Measurements from ENCODE around the gene LZTR1. TPM values are rescaled to one million over a fixed set of nuclear protein-coding genes. Genes with fewer than 3 reads are reported as not detected.

The LZTR1 gene
- total and polyA plus RNA-seq, 2 of the 4 experiments (the other 2 are of a cell fraction), result 22.8 to 41.3 TPM

DNA sequence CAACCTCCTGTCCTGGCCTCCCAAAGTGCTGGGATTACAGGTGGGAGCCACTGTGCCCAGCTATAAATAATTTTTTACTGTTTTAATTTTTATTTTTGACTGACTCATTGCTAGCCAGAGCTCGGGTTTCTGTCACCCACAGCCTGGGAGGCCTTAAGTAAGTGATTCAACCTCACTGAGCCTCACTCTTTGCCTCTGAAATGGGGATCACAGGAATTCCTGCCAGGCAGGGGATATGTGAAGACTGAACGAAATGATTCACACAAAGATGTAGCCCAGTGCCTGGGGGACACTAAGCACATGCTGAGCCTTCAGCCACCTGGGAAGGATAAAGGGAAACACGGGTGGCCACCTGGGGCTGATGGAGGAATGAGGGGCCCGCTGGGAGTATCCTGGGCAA is 59.8 kb downstream of the LZTR1 start:
- no peak overlapping the region for H3K23ac ChIP-seq (ENCODE audit: low read depth, low read length)
- no peak overlapping the region for H2BK120ac ChIP-seq (ENCODE audit: low read depth, low read length)
- no peak overlapping the region for H2BK20ac ChIP-seq (ENCODE audit: low read depth, low read length)
- peaks cover 6% of the 10 kb centered on the region; the same call in 1 of the 2 replicates for H3K9me1 ChIP-seq (ENCODE audit: insufficient read depth, low read length)
- no peak overlapping the region for H4K91ac ChIP-seq (ENCODE audit: insufficient read depth, low read depth, low read length)
- no peak overlapping the region for H2AFZ ChIP-seq (replicated peaks; ENCODE audit: low read length, poor library complexity)
- no peak overlapping the region for H3K56ac ChIP-seq (ENCODE audit: extremely low read depth, insufficient read depth, low read length)
- WGBS, 2 experiments (ENCODE audit: extremely low coverage in 2 of 2, insufficient read length in 1 of 2), result 62% methylated on average over 3 of the region's 4 CpGs; no CpG with 5 or more reads in 1 of the 2 experiments
- H3K4me2 ChIP-seq (ENCODE audit: low read depth, low read length), result no peak overlapping the region
- H3K18ac ChIP-seq (ENCODE audit: low read depth, low read length), result no peak overlapping the region
- no peak for ATAC-seq (ENCODE audit: low read depth)
- ChIA-PET POLR2A (ENCODE audit: unreplicated experiment) (no interaction called here), CTCF (no interaction called here)
- H4K8ac ChIP-seq (ENCODE audit: low read depth in 2 of 2, low read length in 2 of 2), result no peak overlapping the region
- no peaks in the 10 kb centered on the region for H3K79me1 ChIP-seq (ENCODE audit: low read depth in 1 of 2, low read length in 2 of 2)
- BruUV-seq (replicated peaks), result no TSS peak
- H2AK9ac ChIP-seq (replicated peaks; ENCODE audit: low read depth, low read length, poor library complexity), result no peak overlapping the region
- H3K4me1 ChIP-seq (ENCODE audit: control insufficient read depth, insufficient read depth, low read length), result peaks cover 18% of the 10 kb centered on the region
- H3K4me3 ChIP-seq (ENCODE audit: insufficient read depth, low read depth, low read length), result no peak overlapping the region
- H3K9me3 ChIP-seq (ENCODE audit: control insufficient read depth, insufficient read depth, low read length), result no peaks in the 10 kb centered on the region
- in situ Hi-C loops (cut with MboI; ENCODE audit: low sequenced_read_pairs), result no loop called here
- no peak overlapping the region for H2AK5ac ChIP-seq (ENCODE audit: low read depth, low read length)
- no peak overlapping the region for H3K27ac ChIP-seq (ENCODE audit: insufficient read depth, low read length)
- dilution Hi-C loops (cut with HindIII; ENCODE audit: low sequenced_read_pairs, unreplicated experiment), result no loop called here
- TF ChIP-seq BHLHE40 (IDR thresholded peaks at IDR 0.05; ENCODE audit: low read depth, low read length), result no peak
- H3K14ac ChIP-seq (replicated peaks; ENCODE audit: low read depth, low read length), result no peak overlapping the region
- H4K5ac ChIP-seq (ENCODE audit: low read depth, low read length), result no peak overlapping the region
- peak overlapping the region; percentile 32 for H2BK5ac ChIP-seq (ENCODE audit: low read depth, low read length, poor library complexity, severe bottlenecking)
- H3K9ac ChIP-seq (ENCODE audit: low read depth, low read length), result no peak overlapping the region
- no peaks in the 10 kb centered on the region for H3K36me3 ChIP-seq (ENCODE audit: control insufficient read depth, insufficient read depth, low read length)
- no peaks in the 10 kb centered on the region for H3K27me3 ChIP-seq (ENCODE audit: control insufficient read depth, insufficient read depth, low read length)
- no peak overlapping the region for H2BK15ac ChIP-seq (ENCODE audit: low read depth, low read length)
- H4K20me1 ChIP-seq (ENCODE audit: insufficient read depth, low read length), result no peaks in the 10 kb centered on the region
- no peak overlapping the region for H3K4ac ChIP-seq (ENCODE audit: low read depth, low read length)
- DNase-seq, result peak; percentile 76
- intact Hi-C loops (cut with micrococcal nuclease), result no loop called here
